ENCODE measurements around the gene NRXN3.

NRXN3 gene

GRCh38 chr14:79510659-79511058 is 1340.5 kb downstream of the NRXN3 start:
- peak; percentile 91 for DNase-seq

GRCh38 chr14:79511146-79511545 is 1341.0 kb downstream of the NRXN3 start:
- DNase-seq, result no peak

GRCh38 chr14:79513446-79513845 is 1343.3 kb downstream of the NRXN3 start:
- DNase-seq, result no peak

GRCh38 chr14:79514700-79515099 is 1344.5 kb downstream of the NRXN3 start:
- DNase-seq, result peak; percentile 85

GRCh38 chr14:79515158-79515557 is 1345.0 kb downstream of the NRXN3 start:
- no peak for DNase-seq

- no peak for DNase-seq
Observed at GRCh38 chr14:79516009-79516408, 1345.8 kb downstream of the NRXN3 start.

GRCh38 chr14:79525416-79525815 is 1355.2 kb downstream of the NRXN3 start:
- no peak for DNase-seq

- DNase-seq, result no peak
Observed at GRCh38 chr14:79528828-79529416, 1358.7 kb downstream of the NRXN3 start.

GRCh38 chr14:79530555-79530954 is 1360.4 kb downstream of the NRXN3 start:
- no peak for DNase-seq

GRCh38 chr14:79534703-79535353 is 1364.7 kb downstream of the NRXN3 start:
- DNase-seq, result no peak

- no peak for DNase-seq
Observed at GRCh38 chr14:79540394-79540793, 1370.2 kb downstream of the NRXN3 start.

- peak; percentile 14 for DNase-seq
Observed at GRCh38 chr14:79542121-79542520, 1371.9 kb downstream of the NRXN3 start.

- no peak for DNase-seq
Observed at GRCh38 chr14:79543348-79543747, 1373.2 kb downstream of the NRXN3 start.

GRCh38 chr14:79543967-79544697 is 1374.0 kb downstream of the NRXN3 start:
- peak; percentile 37 for DNase-seq

GRCh38 chr14:79544698-79545070 is 1374.5 kb downstream of the NRXN3 start:
- peak; percentile 73 for DNase-seq

GRCh38 chr14:79548836-79549235 is 1378.7 kb downstream of the NRXN3 start:
- no peak for DNase-seq

GRCh38 chr14:79549515-79549914 is 1379.3 kb downstream of the NRXN3 start:
- DNase-seq, result peak; percentile 63

- DNase-seq, result no peak
Observed at GRCh38 chr14:79551523-79551922, 1381.3 kb downstream of the NRXN3 start.

GRCh38 chr14:79552778-79553177 is 1382.6 kb downstream of the NRXN3 start:
- DNase-seq, result peak; percentile 19

GRCh38 chr14:79554816-79555215 is 1384.6 kb downstream of the NRXN3 start:
- no peak for DNase-seq

- no peak for DNase-seq
Observed at GRCh38 chr14:79555429-79555828, 1385.3 kb downstream of the NRXN3 start.

- no peak for DNase-seq
Observed at GRCh38 chr14:79557309-79557708, 1387.1 kb downstream of the NRXN3 start.

- DNase-seq, result no peak
Observed at GRCh38 chr14:79562185-79562584, 1392.0 kb downstream of the NRXN3 start.

GRCh38 chr14:79564371-79564770 is 1394.2 kb downstream of the NRXN3 start:
- DNase-seq, result peak; percentile 30
